GM12892 (cell line): ENCODE measurements around the gene UNCX.
"Not testable (repeated sequence)": the region's sequence is repeated elsewhere in the genome, so short reads cannot be mapped to it uniquely, and the experiment has no call there.

Experiments
- DNase-seq: peaks from one replicate; pipeline ENCODE4 v3.0.0; 2011; ENCODE audit not compliant: insufficient read length
- FAIRE-seq: peaks from 2 replicates; lab custom pipeline; 2011; peaks lifted over from hg19 to GRCh38; lab: Jason Lieb, UNC
- POLR2A ChIP-seq: IDR thresholded peaks from 2 replicates; pipeline ENCODE4 v1.6.1; 2011; ENCODE audit warnings: low read depth, low read length, control low read depth
- POLR2AphosphoS5 ChIP-seq: IDR thresholded peaks from 2 replicates; pipeline ENCODE4 v1.6.1; 2011; ENCODE audit warnings: low read depth, low read length, control low read depth
- TAF1 ChIP-seq: IDR thresholded peaks from 2 replicates; pipeline ENCODE4 v1.6.1; 2011; ENCODE audit warnings: low read depth, mild to moderate bottlenecking, control low read depth, low read length, borderline replicate concordance

The UNCX gene

GRCh38 chr7:1260244-1260635 lies 27.6 kb downstream of the UNCX start:
- no peak for DNase-seq
- FAIRE-seq = no peak
- no peak for TF ChIP-seq POLR2AphosphoS5
- TF ChIP-seq TAF1 = no peak
- no peak for TF ChIP-seq POLR2A

- not testable (repeated sequence) for FAIRE-seq, DNase-seq
Measured at GRCh38 chr7:1261036-1261435, 28.4 kb downstream of the UNCX start.

GRCh38 chr7:1262441-1262840 lies 29.8 kb downstream of the UNCX start:
- TF ChIP-seq POLR2AphosphoS5 (no peak), TAF1 (no peak), POLR2A (no peak)
- FAIRE-seq = no peak
- no peak for DNase-seq

- FAIRE-seq = no peak
- TF ChIP-seq POLR2A (no peak), TAF1 (no peak), POLR2AphosphoS5 (no peak)
- no peak for DNase-seq
Measured at GRCh38 chr7:1263391-1263951, 30.8 kb downstream of the UNCX start.

- DNase-seq (no peak), FAIRE-seq (no peak)
- no peak for TF ChIP-seq POLR2A
- no peak for TF ChIP-seq POLR2AphosphoS5
- TF ChIP-seq TAF1 = no peak
Measured at GRCh38 chr7:1264345-1265280, 31.9 kb downstream of the UNCX start.

- DNase-seq = no peak
- FAIRE-seq = no peak
- TF ChIP-seq TAF1 (no peak), POLR2AphosphoS5 (no peak), POLR2A (no peak)
Measured at GRCh38 chr7:1267016-1267900, 34.6 kb downstream of the UNCX start.

GRCh38 chr7:1268076-1268815 lies 35.6 kb downstream of the UNCX start:
- TF ChIP-seq POLR2AphosphoS5 (no peak), TAF1 (no peak), POLR2A (no peak)
- DNase-seq (no peak), FAIRE-seq (no peak)

- FAIRE-seq (no peak), DNase-seq (no peak)
- TF ChIP-seq POLR2A (no peak), POLR2AphosphoS5 (no peak), TAF1 (no peak)
Measured at GRCh38 chr7:1268866-1269265, 36.2 kb downstream of the UNCX start.

- no peak for FAIRE-seq
- no peak for TF ChIP-seq POLR2AphosphoS5
- no peak for TF ChIP-seq POLR2A
- TF ChIP-seq TAF1 = no peak
- DNase-seq = no peak
Measured at GRCh38 chr7:1269336-1269890, 36.7 kb downstream of the UNCX start.

GRCh38 chr7:1270181-1270580 lies 37.5 kb downstream of the UNCX start:
- DNase-seq = no peak
- FAIRE-seq = no peak
- no peak for TF ChIP-seq TAF1
- TF ChIP-seq POLR2AphosphoS5 = no peak
- no peak for TF ChIP-seq POLR2A
